KMS-11 (cell line): ENCODE data around the gene CFAP45.
A peak's percentile ranks its signal among the peaks of the same experiment; 100 is the strongest.

Experiments
- H2AFZ ChIP-seq: fragments of 200-600 bp; sonication (generic); 2 replicates; pipeline ENCODE4 v1.6.1; 2016; ENCODE audit warnings: antibody characterized with exemption, mixed run types, low read depth
- H3K27ac ChIP-seq: fragments of 200-600 bp; sonication (generic); 2 replicates; pipeline ENCODE4 v1.6.1; 2016; ENCODE audit warnings: mild to moderate bottlenecking, mixed run types
- H3K27me3 ChIP-seq: fragments of 200-600 bp; sonication (generic); 2 replicates; pipeline ENCODE4 v1.6.1; 2017; ENCODE audit warnings: mild to moderate bottlenecking, low read depth, mixed run types, moderate library complexity; ENCODE audit not compliant: insufficient read depth
- H3K36me3 ChIP-seq: fragments of 200-600 bp; sonication (generic); 2 replicates; pipeline ENCODE4 v1.6.1; 2017; ENCODE audit warnings: mild to moderate bottlenecking, mixed run types; ENCODE audit not compliant: insufficient read depth
- H3K4me1 ChIP-seq: fragments of 200-600 bp; sonication (generic); 2 replicates; pipeline ENCODE4 v1.6.1; 2016; ENCODE audit warnings: mild to moderate bottlenecking, low read depth, mixed run types; ENCODE audit not compliant: poor library complexity, severe bottlenecking
- H3K4me2 ChIP-seq: fragments of 200-600 bp; sonication (generic); 2 replicates; pipeline ENCODE4 v1.7.0; 2016; ENCODE audit warnings: mild to moderate bottlenecking, mixed run types
- H3K4me3 ChIP-seq: fragments of 200-600 bp; sonication (generic); IDR thresholded peaks from 2 replicates; pipeline ENCODE4 v1.6.1; 2017; ENCODE audit warnings: low read depth, low read length, mixed read lengths; ENCODE audit not compliant: insufficient read depth
- H3K79me2 ChIP-seq: fragments of 200-600 bp; sonication (generic); 2 replicates; pipeline ENCODE4 v1.6.1; 2016; ENCODE audit warnings: low read depth, mixed run types; ENCODE audit not compliant: insufficient read depth
- H3K9ac ChIP-seq: fragments of 200-600 bp; sonication (generic); 2 replicates; pipeline ENCODE4 v1.6.1; 2016; ENCODE audit warnings: mild to moderate bottlenecking, mixed run types
- H4K20me1 ChIP-seq: fragments of 200-600 bp; sonication (generic); 2 replicates; pipeline ENCODE4 v1.6.1; 2016; ENCODE audit warnings: mild to moderate bottlenecking, mixed run types; ENCODE audit not compliant: insufficient read depth
- CTCF ChIP-seq: fragments of 200-600 bp; sonication (generic); conservative IDR thresholded peaks from 2 replicates; pipeline ENCODE4 v1.6.1; 2017; ENCODE audit warnings: low read depth, mild to moderate bottlenecking, antibody characterized with exemption, low read length, moderate library complexity, mixed read lengths

CFAP45 gene

GRCh38 chr1:159918352-159919200, 18.6 kb upstream of the CFAP45 start:
- Histone ChIP-seq H2AFZ (no peak overlapping the region), H3K27ac (peak overlapping the region; percentile 36; the same call in 1 of the 2 replicates), H3K27me3 (no peaks in the 10 kb centered on the region), H3K79me2 (peaks cover 48% of the 10 kb centered on the region), H4K20me1 (peaks cover 48% of the 10 kb centered on the region), H3K9ac (no peak overlapping the region), H3K36me3 (peaks cover 21% of the 10 kb centered on the region; the same call in 1 of the 2 replicates), H3K4me3 (no peak overlapping the region), H3K4me1 (peaks cover 63% of the 10 kb centered on the region), H3K4me2 (peak overlapping the region; percentile 92)
- no peak for TF ChIP-seq CTCF

GRCh38 chr1:159917533-159918351, 17.8 kb upstream of the CFAP45 start:
- no peaks in the 10 kb centered on the region for H3K27me3 ChIP-seq
- no peak; the same call in 1 of the 2 replicates for TF ChIP-seq CTCF
- peaks cover 21% of the 10 kb centered on the region; the same call in 1 of the 2 replicates for H3K36me3 ChIP-seq
- H3K27ac ChIP-seq: peak overlapping the region; percentile 36
- H2AFZ ChIP-seq: no peak overlapping the region
- peaks cover 40% of the 10 kb centered on the region for H4K20me1 ChIP-seq
- H3K4me1 ChIP-seq: peaks cover 61% of the 10 kb centered on the region
- H3K4me2 ChIP-seq: peak overlapping the region; percentile 92; the same call in 1 of the 2 replicates
- peaks cover 40% of the 10 kb centered on the region for H3K79me2 ChIP-seq
- no peak overlapping the region for H3K9ac ChIP-seq
- no peak overlapping the region for H3K4me3 ChIP-seq

GRCh38 chr1:159916242-159917051, 16.5 kb upstream of the CFAP45 start:
- Histone ChIP-seq H3K27me3 (no peaks in the 10 kb centered on the region), H3K4me3 (no peak overlapping the region), H4K20me1 (peaks cover 27% of the 10 kb centered on the region), H3K4me2 (no peak overlapping the region), H3K4me1 (peaks cover 61% of the 10 kb centered on the region), H3K79me2 (peaks cover 27% of the 10 kb centered on the region), H3K9ac (no peak overlapping the region), H2AFZ (no peak overlapping the region), H3K36me3 (peaks cover 21% of the 10 kb centered on the region; the same call in 1 of the 2 replicates), H3K27ac (peak overlapping the region; percentile 2; the same call in 1 of the 2 replicates)
- TF ChIP-seq CTCF: no peak
